MCF 10A (cell line): Measurements from ENCODE around the gene CXCL3. TPM values are rescaled to one million over a fixed set of nuclear protein-coding genes. Genes with fewer than 3 reads are reported as not detected.

Experiments
- BruUV-seq: library from RNA; stranded (reverse); fragments of 400-500 nt; replicated peaks from 2 replicates; lab custom pipeline; 2021; lab: Mats Ljungman, UMichigan
- CTCF ChIA-PET: fragments of 300-600 bp; sonication (Branson Sonifier 250); formaldehyde crosslinking; extraction: SDS; loops from one replicate; lab custom pipeline; 2021; ENCODE audit warnings: antibody characterized with exemption, inconsistent platforms; lab: Yijun Ruan, JAX
- POLR2A ChIA-PET: fragments of 300-600, 350-650 bp; sonication (Branson Sonifier 250); formaldehyde crosslinking; extraction: SDS; loops from one replicate; lab custom pipeline; 2020; ENCODE audit warnings: antibody characterized with exemption, inconsistent platforms; lab: Yijun Ruan, JAX
- DNase-seq: peaks from one replicate; pipeline ENCODE4 v3.0.0-alpha.2; 2018; ENCODE audit not compliant: unreplicated experiment
- H3K27ac Mint-ChIP-seq: one replicate; pipeline ENCODE4 v1.8.0; 2022; ENCODE audit warnings: mild to moderate bottlenecking, low read depth, mixed read lengths; ENCODE audit not compliant: unreplicated experiment
- H3K27me3 Mint-ChIP-seq: one replicate; pipeline ENCODE4 v1.8.0; 2022; ENCODE audit warnings: mixed read lengths; ENCODE audit not compliant: insufficient read depth, unreplicated experiment
- H3K36me3 Mint-ChIP-seq: one replicate; pipeline ENCODE4 v1.8.0; 2022; ENCODE audit warnings: mild to moderate bottlenecking, moderate library complexity, mixed read lengths; ENCODE audit not compliant: insufficient read depth, unreplicated experiment
- H3K4me1 Mint-ChIP-seq: one replicate; pipeline ENCODE4 v1.8.0; 2022; ENCODE audit warnings: mixed read lengths; ENCODE audit not compliant: insufficient read depth, unreplicated experiment
- H3K4me3 Mint-ChIP-seq: one replicate; pipeline ENCODE4 v1.8.0; 2022; ENCODE audit warnings: mild to moderate bottlenecking, moderate library complexity, mixed read lengths; ENCODE audit not compliant: unreplicated experiment
- H3K9me3 Mint-ChIP-seq: one replicate; pipeline ENCODE4 v1.8.0; 2022; ENCODE audit warnings: mixed read lengths; ENCODE audit not compliant: unreplicated experiment
- intact Hi-C: fragments of 100-400 bp; cut with micrococcal nuclease; formaldehyde crosslinking; loops from 2 replicates; pipeline ENCODE4 v1.14.1; 2022
- total RNA-seq: library from RNA; stranded (reverse); gene quantifications from 2 replicates; pipeline ENCODE4 v1.2.3, GENCODE V29; 2022
- TF ChIP-seq, protein P1 (sequence below): fragments of 200-600 bp; IDR thresholded peaks from one replicate; pipeline ENCODE4 v1.8.0; 2022; ENCODE audit warnings: antibody characterized with exemption, mild to moderate bottlenecking; ENCODE audit not compliant: unreplicated experiment

The CXCL3 gene
- total RNA-seq, 1 experiment from 2014 or later, result 9.8 TPM

- Mint-ChIP-seq H3K27ac (no peak overlapping the region), H3K4me3 (no peak overlapping the region), H3K27me3 (no peaks in the 10 kb centered on the region), H3K36me3 (no peaks in the 10 kb centered on the region), H3K9me3 (no peaks in the 10 kb centered on the region), H3K4me1 (peaks cover 9% of the 10 kb centered on the region)
- intact Hi-C loops, result no loop called here
- no peak for DNase-seq
- no TSS peak for BruUV-seq
- ChIA-PET POLR2A (interaction anchor here (0.9 to 1.0 kb wide), 2 partner anchors 8 to 70 kb away, joined by 3 to 4 read pairs; partner anchors contain the start of gene CXCL2), CTCF (interaction anchor here (0.9 to 1.6 kb wide), 2 partner anchors 9 to 160 kb away, joined by 4 read pairs; no protein-coding TSS in a partner anchor)
- TF ChIP-seq, protein P1, sequence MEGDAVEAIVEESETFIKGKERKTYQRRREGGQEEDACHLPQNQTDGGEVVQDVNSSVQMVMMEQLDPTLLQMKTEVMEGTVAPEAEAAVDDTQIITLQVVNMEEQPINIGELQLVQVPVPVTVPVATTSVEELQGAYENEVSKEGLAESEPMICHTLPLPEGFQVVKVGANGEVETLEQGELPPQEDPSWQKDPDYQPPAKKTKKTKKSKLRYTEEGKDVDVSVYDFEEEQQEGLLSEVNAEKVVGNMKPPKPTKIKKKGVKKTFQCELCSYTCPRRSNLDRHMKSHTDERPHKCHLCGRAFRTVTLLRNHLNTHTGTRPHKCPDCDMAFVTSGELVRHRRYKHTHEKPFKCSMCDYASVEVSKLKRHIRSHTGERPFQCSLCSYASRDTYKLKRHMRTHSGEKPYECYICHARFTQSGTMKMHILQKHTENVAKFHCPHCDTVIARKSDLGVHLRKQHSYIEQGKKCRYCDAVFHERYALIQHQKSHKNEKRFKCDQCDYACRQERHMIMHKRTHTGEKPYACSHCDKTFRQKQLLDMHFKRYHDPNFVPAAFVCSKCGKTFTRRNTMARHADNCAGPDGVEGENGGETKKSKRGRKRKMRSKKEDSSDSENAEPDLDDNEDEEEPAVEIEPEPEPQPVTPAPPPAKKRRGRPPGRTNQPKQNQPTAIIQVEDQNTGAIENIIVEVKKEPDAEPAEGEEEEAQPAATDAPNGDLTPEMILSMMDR, result no peak
Observed at GRCh38 chr4:74028504-74028903, 10.0 kb downstream of the CXCL3 start.

GRCh38 chr4:74023709-74024108 is 14.8 kb downstream of the CXCL3 start:
- Mint-ChIP-seq H3K27me3 (no peaks in the 10 kb centered on the region), H3K4me3 (no peak overlapping the region), H3K9me3 (no peaks in the 10 kb centered on the region), H3K4me1 (no peaks in the 10 kb centered on the region), H3K27ac (no peak overlapping the region), H3K36me3 (no peaks in the 10 kb centered on the region)
- ChIA-PET POLR2A (no interaction called here), CTCF (no interaction called here)
- intact Hi-C loops, result no loop called here
- no TSS peak for BruUV-seq
- no peak for DNase-seq
- TF ChIP-seq, protein P1, result no peak

- Mint-ChIP-seq H3K4me1 (no peaks in the 10 kb centered on the region), H3K36me3 (no peaks in the 10 kb centered on the region), H3K9me3 (no peaks in the 10 kb centered on the region), H3K4me3 (no peak overlapping the region), H3K27me3 (no peaks in the 10 kb centered on the region), H3K27ac (no peak overlapping the region)
- DNase-seq, result no peak
- CTCF ChIA-PET, result no interaction called here
- TF ChIP-seq, protein P1, result no peak
- intact Hi-C loops, result no loop called here
- POLR2A ChIA-PET, result no interaction called here
- no TSS peak for BruUV-seq
Observed at GRCh38 chr4:74021601-74022000, 16.9 kb downstream of the CXCL3 start.

- ChIA-PET POLR2A (no interaction called here), CTCF (interaction anchor here (0.6 kb wide), 1 partner anchor 54 kb away, joined by 3 read pairs; no protein-coding TSS in a partner anchor)
- TF ChIP-seq, protein P1, result no peak
- peaks cover 7% of the 10 kb centered on the region for H3K4me1 Mint-ChIP-seq
- no peak overlapping the region for H3K27ac Mint-ChIP-seq
- no peaks in the 10 kb centered on the region for H3K36me3 Mint-ChIP-seq
- no TSS peak for BruUV-seq
- H3K4me3 Mint-ChIP-seq, result no peak overlapping the region
- H3K27me3 Mint-ChIP-seq, result no peaks in the 10 kb centered on the region
- no peak for DNase-seq
- intact Hi-C loops, result no loop called here
- H3K9me3 Mint-ChIP-seq, result no peaks in the 10 kb centered on the region
Observed at GRCh38 chr4:74018771-74019170, 19.7 kb downstream of the CXCL3 start.
